Measurements from ENCODE around the gene ZBTB6.

ZBTB6 gene

GRCh38 chr9:122912964-122913673 lies at the start of gene ZBTB6:
ZBTB6 (minus strand) TSS chr9:122913323; CDS start chr9:122912072, 1,251 bp downstream.
- DNase-seq (ENCODE audit: low read depth in 2 of 2), result peak; percentile 42 to 45

- DNase-seq (ENCODE audit: low read depth in 2 of 2), result no peak
Measured at GRCh38 chr9:122961139-122961538, 48.0 kb upstream of the ZBTB6 start.

GRCh38 chr9:122955961-122956360 lies 42.8 kb upstream of the ZBTB6 start:
- no peak for DNase-seq (ENCODE audit: low read depth in 2 of 2)

- DNase-seq (ENCODE audit: low read depth in 2 of 2), result no peak
Measured at GRCh38 chr9:122954253-122954691, 41.1 kb upstream of the ZBTB6 start.

- DNase-seq (ENCODE audit: low read depth in 2 of 2), result no peak
Measured at GRCh38 chr9:122951056-122951455, 37.9 kb upstream of the ZBTB6 start.

GRCh38 chr9:122950263-122950662 lies 37.1 kb upstream of the ZBTB6 start:
- no peak for DNase-seq (ENCODE audit: low read depth in 2 of 2)

- no peak for DNase-seq (ENCODE audit: low read depth in 2 of 2)
Measured at GRCh38 chr9:122949696-122950095, 36.6 kb upstream of the ZBTB6 start.

GRCh38 chr9:122948313-122948712 lies 35.2 kb upstream of the ZBTB6 start:
- DNase-seq (ENCODE audit: low read depth in 2 of 2), result no peak

- no peak for DNase-seq (ENCODE audit: low read depth in 2 of 2)
Measured at GRCh38 chr9:122946461-122947005, 33.4 kb upstream of the ZBTB6 start.

- no peak for DNase-seq (ENCODE audit: low read depth in 2 of 2)
Measured at GRCh38 chr9:122944960-122945888, 32.1 kb upstream of the ZBTB6 start.

GRCh38 chr9:122941582-122942234 lies 28.6 kb upstream of the ZBTB6 start:
- no peak for DNase-seq (ENCODE audit: low read depth in 2 of 2)

- peak; percentile 98 to 99 for DNase-seq (ENCODE audit: low read depth in 2 of 2)
Measured at GRCh38 chr9:122940749-122941581, 27.8 kb upstream of the ZBTB6 start, which contains the start of gene RABGAP1. RABGAP1 (plus strand) TSS chr9:122941020; CDS start chr9:122957060, 16,040 bp downstream.

GRCh38 chr9:122940454-122940748 lies 27.3 kb upstream of the ZBTB6 start:
- no peak for DNase-seq (ENCODE audit: low read depth in 2 of 2)

GRCh38 chr9:122939601-122940000 lies 26.5 kb upstream of the ZBTB6 start:
- no peak for DNase-seq (ENCODE audit: low read depth in 2 of 2)

- DNase-seq (ENCODE audit: low read depth in 2 of 2), result no peak
Measured at GRCh38 chr9:122936883-122937282, 23.8 kb upstream of the ZBTB6 start.

- no peak for DNase-seq (ENCODE audit: low read depth in 2 of 2)
Measured at GRCh38 chr9:122936464-122936863, 23.3 kb upstream of the ZBTB6 start.

GRCh38 chr9:122931226-122932121 lies 18.4 kb upstream of the ZBTB6 start, which contains the start of gene ZBTB26:
ZBTB26 (minus strand) TSS chr9:122931512; CDS start chr9:122919934, 11,578 bp downstream.
- DNase-seq (ENCODE audit: low read depth in 2 of 2), result peak; percentile 72 to 83

- DNase-seq (ENCODE audit: low read depth in 2 of 2), result no peak
Measured at GRCh38 chr9:122930541-122931225, 17.6 kb upstream of the ZBTB6 start.

GRCh38 chr9:122929796-122930354 lies 16.8 kb upstream of the ZBTB6 start:
- no peak for DNase-seq (ENCODE audit: low read depth in 2 of 2)
